SIG-M5 treated with dmso at 0.1 percent for 504 hours (cell line): ENCODE data around the gene SMAD6.
"Not testable (repeated sequence)": the region's sequence is repeated elsewhere in the genome, so short reads cannot be mapped to it uniquely, and the experiment has no call there.

Source experiments
- DNase-seq: peaks from one replicate; lab custom pipeline; 2025; ENCODE audit not compliant: unreplicated experiment; lab: John Stamatoyannopoulos, UW

The SMAD6 gene

DNA sequence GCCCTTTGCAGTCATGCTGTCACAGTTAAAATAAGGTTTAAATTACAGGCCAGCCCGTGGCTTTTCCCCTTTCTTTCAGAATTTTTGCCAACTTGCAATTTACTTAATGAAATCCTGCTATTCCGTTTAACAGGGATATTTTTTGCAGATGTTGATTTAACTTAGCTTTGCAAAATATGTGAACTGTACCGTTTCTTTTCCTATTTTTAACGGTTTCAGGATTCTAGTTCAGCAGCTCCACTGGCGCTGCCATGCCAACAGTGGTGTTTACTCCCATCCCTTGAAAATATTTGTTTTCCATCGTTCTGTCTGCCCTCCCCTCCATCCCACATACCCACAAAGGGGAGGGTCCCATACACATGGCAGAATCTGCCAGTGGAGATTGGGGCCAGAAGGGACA is 54.3 kb downstream of the SMAD6 start:
- no peak for DNase-seq

DNA sequence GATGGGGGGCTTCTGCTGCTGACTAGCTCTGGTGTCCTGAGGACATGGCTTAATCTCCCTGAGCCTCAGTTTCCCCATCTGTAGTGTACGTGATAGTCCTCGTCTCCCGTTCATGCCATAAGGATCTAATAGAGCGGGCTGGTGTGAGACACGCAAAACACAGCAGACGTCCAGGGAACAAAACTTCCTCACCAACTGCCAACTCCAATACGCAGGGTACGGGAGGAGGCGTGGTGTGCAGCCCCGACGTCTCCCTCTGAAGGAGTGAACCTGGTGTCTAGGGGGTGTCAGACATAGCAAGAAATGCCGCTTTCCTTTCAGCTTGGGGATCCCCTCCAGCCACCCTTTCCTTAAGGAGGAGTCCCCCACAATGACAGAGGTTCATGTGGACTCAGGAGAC is 55.0 kb downstream of the SMAD6 start:
- no peak for DNase-seq

DNA sequence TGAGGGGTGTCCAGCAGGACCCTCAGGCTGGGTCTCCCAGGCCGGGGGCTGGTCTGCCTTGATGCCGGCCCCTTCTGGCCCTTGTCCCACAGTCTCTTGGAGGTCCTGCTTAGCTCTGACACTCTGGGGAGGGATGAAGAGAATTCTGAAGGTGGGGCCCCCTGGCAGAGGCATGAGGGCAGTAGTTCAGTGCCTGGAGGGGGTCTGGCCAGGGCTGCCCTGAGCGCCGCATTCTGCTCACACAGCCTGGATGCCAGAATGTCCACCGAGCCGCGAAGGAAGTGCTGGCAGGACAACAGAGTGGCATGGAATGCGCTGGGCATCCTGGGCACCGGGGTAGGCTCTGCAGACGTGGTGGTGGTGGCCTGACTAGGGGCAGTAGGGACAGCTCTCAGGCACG is 55.5 kb downstream of the SMAD6 start:
- no peak for DNase-seq

DNA sequence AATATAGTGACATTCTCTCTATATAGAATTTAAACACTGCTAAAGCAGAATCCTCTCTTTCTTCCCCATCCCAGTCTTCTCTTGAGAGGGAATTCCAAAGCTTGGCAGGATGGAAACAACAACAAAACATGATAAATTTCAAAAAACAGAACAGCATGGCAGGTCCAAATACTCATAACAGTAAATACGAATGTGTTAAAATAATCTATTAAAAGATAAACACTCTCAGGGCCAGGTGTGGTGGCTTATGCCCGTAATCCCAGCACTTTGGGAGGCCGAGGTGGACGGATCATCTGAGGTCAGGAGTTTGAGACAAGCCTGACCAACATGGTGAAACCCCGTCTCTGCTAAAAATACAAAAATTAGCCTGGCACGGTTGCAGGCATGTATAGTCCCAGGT is 56.2 kb downstream of the SMAD6 start:
- not testable (repeated sequence) for DNase-seq

DNA sequence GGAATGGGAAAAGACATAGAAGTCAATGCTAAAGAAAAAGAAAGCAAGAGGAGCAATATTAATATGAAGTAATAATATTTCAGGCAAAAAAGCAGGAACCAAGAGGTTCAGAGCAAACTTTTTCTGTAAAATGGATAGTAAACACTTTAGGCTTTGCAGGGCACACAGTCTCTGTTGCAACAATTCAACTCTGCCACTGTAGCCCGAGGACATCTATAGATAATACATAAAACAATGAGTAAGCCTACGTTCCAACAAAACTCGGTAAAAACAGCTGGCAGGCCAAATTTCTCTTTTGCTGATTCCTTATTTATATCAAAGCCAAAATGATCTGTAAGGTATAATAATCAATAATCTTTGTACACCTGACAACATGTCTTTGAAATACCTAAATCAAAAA is 56.8 kb downstream of the SMAD6 start:
- no peak for DNase-seq

DNA sequence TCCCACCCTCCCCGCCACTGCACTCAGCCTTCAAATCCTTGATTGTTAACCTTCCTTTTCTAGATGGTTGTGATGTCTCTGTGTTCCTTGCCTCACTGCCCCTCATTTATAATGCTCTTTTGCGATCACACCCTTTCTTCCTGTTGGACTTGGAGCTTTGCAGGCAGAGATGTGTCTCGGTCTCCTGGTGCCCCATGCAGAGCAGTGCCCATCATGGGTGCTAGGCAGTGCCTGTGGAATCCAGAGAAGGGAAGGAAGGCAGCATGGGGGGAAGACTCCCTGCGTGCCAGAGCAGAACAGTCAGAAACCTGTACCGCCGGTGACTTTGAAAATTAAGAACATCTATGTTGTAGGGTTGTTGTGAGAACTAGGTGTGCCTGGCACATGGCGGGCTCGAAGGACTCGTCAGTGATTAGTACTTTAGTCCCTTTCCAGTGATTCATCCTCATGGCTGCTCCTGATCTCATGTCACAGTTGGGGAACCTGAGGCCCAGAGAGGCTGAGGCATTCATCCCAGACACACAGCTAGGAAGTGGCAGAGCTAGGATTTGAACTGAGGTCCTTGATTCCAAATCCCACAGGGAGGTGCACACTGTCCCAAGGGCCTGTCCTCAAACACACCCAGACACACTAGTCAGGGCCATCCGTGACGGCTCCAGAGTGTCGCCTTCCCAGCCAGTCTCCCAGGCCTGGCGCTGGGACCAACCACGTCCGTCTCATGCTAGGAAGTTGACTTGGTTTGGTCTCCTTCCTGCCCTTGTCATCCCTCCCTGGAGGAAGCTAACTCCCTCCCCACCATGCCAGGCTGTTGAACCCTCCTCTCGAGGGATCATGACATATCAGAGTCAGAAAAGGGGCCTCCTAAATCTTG is 58.3 kb downstream of the SMAD6 start:
- no peak for DNase-seq

DNA sequence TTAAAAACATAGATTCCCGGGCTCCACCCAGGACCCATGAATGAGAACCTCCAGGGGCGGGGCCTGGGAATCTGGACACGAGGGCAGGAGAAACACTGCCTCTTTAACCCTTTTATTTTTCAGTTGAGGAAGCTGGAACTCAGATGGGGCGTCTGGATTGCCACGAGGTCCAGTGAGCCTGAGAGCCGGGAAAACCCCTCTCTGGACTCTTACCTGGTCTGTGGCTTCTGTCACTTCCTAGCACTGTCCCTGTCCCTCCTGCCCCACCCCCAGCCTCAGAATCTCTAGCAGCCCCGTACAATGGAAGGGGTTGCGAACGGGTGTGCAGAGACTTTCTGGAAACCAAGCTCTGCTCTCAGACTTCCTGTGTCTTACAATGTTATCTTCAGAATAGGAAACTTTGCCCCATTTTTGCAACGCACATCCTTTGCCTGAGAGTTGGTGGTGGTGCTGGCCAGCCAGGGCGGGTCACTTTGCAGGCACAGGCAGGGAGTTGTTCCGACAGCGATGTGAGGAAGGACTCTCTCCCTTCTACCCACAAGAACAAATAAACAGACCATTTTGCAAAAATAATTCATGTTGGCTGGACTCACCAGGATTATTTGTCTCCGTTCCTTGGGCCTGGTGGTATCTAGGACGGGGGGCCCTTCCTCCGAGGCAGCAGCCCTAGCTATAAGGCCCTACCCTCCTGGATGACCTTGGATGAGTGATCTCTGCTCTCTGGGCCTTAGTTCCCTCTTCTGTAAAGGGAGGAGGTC is 59.1 kb downstream of the SMAD6 start:
- DNase-seq, result no peak

DNA sequence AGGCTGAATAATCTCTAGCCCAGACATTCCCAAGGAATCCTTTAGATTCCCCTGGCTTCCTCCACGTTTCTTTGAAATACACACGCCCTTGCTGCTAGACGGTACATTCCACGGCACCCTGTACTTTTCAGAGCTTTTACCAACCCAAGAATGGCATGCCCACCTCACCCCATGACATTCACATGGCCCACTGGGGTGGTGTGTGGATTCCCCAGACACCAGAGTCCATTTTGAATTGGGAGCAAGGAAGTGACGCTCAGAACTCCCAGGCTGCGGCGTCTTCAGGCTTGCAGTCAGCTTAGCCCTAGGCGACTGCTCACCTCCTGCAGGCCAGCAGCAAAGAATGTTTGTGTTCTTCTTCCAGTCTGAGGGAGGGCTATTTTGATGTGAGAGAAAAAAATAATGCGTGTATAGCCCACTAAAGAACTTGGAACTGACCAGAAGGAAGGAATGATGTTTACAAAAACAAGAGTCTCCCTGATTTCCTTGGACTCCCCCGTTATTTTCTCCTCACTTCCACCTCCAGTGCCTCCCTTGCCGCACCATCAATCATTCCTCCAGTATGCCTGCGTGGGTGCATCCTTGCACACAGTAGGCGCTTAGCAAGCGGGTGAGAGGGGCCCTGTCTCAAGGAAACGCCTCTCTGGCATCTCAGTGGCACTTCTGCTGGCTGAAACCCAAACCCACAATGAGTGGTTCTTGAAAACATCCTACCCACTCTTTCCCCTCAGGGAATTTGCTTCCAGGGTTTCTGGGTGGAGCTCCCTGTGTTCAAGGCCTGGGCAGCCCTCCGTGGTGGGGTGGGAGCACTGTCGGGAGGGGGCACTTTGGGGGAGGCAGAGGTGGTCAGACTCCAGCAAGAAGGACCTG is 59.9 kb downstream of the SMAD6 start:
- no peak for DNase-seq

DNA sequence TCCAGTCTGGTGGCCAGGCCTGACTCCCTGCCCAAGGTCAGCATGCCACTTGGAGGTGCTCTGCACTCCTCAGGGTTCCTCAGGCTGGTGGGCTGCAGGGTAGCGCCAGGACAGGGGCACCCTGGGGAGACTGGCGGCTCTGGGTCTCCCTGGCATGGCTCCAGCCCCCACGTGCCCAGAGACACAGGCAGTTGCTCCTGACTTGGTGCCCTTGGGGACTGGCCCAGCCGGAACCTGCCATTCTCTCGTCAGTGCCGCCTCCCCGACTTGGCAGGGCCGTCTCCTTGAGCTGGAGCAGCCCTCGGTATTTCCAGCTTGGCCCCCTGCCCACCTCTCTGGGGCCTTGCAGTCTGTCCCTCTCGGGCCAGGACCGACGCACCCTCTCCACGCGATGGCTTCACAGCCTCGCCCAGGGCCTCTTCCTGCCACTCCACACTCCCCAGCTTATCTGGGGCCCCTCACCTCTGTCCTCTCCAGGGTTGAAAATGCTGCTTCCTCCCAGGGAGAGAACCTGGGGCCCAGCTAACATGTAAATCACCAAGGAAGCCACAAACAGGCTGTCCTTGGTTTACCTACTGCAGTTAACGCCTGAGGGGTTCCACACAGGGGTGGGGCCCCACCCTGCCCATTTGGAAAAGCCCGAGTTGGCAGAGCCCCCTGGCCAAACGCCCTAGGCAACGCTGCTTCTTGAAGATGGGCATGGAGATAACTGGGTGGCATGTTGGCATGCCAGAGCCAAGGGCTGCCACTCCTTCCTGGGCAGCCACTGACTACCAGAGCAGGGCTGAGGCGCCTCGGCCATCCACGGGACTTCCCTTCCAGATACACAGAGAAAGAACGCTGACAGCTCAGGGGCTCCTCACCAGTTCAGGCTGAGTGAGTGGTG is 61.4 kb downstream of the SMAD6 start:
- DNase-seq, result no peak

DNA sequence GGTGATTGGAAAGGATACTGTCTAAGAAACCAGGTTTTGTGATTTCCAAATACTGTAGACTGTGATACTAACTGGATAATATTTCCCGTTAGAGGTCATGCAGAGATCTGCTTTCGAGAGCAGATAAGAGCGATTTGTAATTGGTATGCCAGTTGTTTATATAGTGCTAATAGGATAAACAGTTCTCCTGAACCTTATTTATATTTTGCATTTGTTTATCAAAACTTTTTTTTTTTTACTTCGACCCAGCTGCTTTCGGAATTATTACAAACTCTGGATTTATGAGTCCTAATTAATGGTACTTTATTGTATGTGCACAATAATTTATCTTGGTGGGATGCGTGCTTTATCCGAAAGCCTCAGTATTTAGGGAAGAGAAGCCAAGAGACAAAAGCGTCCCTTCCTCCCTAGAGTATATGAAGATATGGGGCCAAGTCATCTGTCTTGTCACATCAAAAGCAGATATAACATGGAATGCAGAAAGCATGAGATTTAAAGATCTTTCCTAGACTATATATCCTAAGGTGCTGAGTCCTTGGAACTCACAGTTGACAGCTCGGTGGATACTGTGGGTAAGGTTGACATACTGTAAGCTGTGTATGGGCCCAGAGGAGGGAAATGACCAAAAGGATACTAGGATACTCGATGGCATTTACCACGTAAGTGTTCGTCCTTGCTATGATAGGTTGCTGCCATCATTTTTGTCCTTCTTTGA is 62.2 kb downstream of the SMAD6 start:
- no peak for DNase-seq

DNA sequence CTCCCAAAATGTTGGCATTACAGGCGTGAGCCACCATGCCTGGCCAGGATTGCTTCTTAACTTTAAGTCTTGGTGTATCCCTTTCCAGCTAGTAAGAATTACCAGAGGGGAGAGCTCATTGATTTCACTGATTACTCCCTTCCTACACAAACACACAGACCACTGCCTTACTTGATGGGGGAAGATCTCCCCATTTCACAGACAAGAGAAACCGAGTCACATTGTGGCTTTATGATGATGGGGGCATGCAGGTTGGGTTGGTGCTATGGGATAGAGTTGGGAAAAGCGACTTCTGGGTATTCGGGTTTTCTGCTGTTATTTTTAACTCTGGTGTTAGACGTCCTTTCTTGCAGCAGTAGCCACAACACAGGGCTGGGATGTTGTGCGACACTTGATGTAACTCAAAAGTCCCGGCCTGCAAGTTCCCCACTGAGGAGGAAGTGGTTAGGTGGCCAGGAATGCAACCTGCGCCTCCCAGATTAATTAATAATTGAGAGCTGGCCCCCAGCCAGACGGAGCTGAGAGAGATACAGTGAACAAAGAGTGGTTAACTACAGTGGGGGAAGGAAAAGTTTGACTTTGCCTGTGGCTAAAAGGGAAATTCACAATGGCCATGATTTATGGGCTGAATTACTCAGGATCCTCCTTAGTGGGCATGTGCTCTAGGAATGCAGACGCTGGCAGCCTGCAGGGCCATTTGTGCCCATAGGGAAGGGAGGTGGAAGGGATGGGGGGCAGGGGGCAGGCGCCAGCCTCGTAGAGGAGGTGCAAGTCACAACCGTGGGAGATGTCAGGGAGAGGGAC is 63.6 kb downstream of the SMAD6 start:
- DNase-seq, result peak; percentile 22

DNA sequence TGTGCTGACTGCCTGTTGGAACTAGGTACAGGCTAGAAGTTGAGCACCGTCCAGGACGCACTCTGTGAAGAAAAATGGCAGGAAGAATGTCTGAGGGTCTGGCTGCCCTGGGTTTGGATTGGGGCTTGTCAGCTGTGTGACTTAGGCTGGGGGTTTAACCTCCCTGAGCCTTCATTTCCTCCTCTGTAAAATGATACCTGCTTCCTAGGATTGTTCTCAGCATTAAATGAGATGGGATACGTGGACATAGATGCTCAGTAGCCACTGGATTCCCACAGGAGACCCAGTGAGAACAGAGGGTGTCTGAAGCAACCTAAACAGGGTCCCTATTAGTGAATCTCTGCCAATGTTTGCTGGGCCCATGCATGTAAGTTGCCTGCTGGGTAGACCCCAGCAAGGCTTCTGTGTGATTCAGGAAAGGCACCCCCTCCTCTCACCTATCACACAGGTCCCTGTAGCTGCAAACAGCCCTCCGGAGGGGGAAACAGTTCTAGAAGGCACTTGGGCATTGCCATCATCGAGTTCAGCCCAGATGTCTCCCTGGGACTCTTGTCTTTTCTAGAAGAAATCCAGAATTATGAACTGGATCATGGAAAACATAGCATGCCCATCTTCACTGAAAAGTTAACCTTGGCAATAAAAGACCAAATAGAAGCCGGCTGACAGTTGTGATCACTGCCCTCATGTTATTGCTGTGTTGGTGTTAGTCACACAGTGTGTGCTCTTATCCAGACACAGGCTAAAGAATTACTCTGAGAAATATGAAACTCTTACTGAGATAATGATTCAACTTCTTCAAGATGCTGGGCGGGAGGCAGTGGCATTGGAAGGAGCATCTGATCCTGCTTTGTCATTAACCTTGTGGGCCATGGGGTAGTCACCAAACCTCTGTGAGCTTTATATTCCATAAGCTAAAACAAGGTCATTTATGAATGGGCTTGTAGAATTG is 64.5 kb downstream of the SMAD6 start:
- no peak for DNase-seq

DNA sequence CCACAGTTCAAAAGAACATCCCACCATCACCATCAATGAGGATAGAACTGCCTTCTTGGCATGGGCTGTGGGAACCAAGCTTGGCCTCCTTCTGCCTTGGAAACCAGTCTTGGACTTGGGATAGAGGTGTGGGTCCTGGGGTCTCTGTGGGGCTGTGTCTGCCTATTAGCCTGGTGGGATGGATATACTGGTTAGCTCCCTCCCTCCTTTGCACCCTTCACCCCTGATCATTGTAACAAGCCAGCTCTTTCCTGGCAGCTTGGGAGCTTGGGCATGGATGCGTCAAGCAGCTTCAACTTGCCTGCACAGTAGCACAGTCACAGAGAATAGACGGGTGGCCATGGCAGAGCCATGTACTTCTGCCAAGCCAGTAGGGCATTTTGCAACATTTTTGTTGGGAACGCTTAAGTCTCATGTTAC is 65.2 kb downstream of the SMAD6 start:
- no peak for DNase-seq

DNA sequence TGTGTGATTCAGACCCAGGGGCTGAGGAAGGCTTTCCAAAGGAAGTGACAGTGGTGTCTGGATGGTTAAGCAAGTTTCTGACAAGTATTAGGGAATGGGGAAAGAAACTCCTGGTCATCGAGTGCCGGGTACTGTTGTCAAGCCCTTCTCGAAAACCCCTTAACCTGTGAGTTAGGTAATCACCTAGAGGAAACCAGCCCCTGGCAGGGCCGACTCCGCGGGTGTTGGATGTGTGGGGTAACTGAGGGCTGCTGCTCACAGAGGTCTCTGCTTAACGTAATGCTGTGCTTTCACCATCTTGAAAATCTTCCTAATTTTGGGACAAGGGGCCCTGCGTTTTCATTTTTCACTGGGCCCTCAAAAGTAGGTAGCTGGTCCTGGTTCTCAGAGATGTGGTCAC is 67.0 kb downstream of the SMAD6 start:
- no peak for DNase-seq

DNA sequence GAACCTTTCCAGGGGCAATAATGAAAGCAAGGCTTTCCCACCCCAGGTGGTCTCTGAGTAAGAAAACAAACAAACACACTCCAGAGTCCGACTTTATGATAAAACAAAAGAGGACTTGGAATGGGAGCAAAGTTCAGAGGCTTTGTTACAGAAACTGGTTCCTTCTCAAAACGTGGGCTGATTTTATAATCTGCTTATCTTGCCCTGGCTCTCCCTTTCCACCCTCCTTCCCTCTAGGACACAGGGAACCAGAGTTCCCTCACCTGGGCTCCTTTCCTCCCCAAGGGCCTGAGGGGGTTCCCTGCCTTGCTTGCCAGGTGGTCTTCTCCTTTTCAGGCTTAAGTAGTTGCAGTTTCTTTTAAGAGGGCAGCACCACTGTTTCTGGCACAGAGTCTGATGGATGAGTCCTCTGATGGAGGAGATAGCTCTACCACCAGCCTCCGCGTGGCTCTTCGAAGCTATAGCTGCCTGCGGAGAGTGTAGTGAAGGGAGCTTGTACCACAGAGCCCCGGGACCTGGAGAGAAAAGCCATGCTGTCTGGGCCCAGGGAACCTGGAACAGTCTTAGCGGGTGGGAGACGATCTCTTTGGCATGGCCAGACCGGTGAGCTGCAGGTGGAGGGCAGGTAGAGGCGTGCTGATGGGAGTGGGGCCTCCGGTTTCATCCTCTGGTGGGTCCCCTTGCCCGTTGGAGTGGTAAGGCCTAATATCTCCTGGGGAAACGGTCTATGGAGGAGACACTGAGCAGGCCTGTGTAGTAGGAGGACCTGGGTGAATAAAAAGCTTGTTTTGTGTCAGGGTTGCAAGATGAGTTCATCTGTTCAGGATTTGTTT is 68.7 kb downstream of the SMAD6 start:
- no peak for DNase-seq

DNA sequence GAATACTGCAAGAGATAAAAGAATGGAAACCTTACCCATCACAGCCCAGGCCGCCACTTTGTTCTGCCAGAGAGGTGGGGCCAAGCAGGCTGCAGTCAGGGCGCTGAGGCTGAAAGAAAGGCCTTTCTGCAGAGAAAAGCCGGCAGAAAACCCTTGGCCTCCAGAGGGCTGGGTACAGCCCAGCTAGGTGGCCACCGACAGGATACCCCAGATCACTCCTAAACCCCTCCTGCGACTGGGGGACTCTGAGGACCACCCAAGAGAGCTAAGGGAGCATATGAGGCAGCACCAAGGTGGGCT is 69.3 kb downstream of the SMAD6 start:
- DNase-seq, result no peak

DNA sequence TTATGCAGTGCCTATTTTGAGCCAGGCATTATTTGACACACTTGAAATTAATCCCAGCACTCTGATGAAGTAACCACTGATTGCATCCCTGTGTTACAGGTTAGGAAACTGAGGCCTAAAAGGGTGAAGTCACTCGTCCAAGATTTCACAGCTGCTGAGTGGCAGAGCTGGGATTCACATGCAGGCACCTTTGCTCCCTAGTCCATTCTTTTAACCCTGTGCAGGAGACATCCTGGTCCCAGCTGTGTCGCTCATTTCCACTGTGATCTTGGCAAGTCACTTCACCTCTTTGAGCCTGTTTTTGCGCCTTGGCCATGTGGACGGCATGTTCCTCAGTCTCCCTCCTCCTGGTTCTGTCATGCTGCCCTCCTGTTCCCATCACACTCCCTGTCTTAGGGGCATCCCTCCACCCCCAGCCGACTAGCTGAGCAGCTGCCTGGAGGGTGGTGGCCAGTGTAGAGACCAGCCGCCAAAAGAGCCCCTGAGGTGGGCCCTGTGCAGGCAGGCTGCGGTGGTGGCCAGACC is 70.6 kb downstream of the SMAD6 start:
- no peak for DNase-seq
